IPS DF 6.9 (cell line): Measurements from ENCODE around the gene CD200R1L.

ENCODE experiments used
- DNase-seq: peaks from one replicate; pipeline ENCODE4 v3.0.0-alpha.2; 2013; ENCODE audit warnings: low read depth, low spot score
- H3K27ac ChIP-seq: one replicate; pipeline ENCODE4 v1.5.1; 2013; ENCODE audit warnings: low read length, control low read depth
- H3K27me3 ChIP-seq: 2 replicates; pipeline ENCODE4 v1.6.1; 2013; ENCODE audit warnings: mild to moderate bottlenecking, low read length; ENCODE audit not compliant: control insufficient read depth, insufficient read depth
- H3K36me3 ChIP-seq: 2 replicates; pipeline ENCODE4 v1.6.1; 2013; ENCODE audit warnings: low read length; ENCODE audit not compliant: control insufficient read depth, insufficient read depth
- H3K4me1 ChIP-seq: 2 replicates; pipeline ENCODE4 v1.6.1; 2013; ENCODE audit warnings: low read length; ENCODE audit not compliant: control insufficient read depth, insufficient read depth
- H3K4me3 ChIP-seq: 2 replicates; pipeline ENCODE4 v1.5.1; 2013; ENCODE audit warnings: mild to moderate bottlenecking, low read length
- H3K9me3 ChIP-seq: 2 replicates; pipeline ENCODE4 v1.6.1; 2013; ENCODE audit warnings: low read length, inconsistent platforms; ENCODE audit not compliant: control insufficient read depth, insufficient read depth
- WGBS: extraction: QIAGEN DNeasy Blood & Tissue Kit; methylation state at CpG from one replicate; pipeline ENCODE4 v1.1.7; 2013; ENCODE audit warnings: mixed read lengths, missing lambda C conversion rate; ENCODE audit not compliant: insufficient read length, insufficient coverage; 5-methylcytosine and 5-hydroxymethylcytosine counted together

CD200R1L gene

DNA sequence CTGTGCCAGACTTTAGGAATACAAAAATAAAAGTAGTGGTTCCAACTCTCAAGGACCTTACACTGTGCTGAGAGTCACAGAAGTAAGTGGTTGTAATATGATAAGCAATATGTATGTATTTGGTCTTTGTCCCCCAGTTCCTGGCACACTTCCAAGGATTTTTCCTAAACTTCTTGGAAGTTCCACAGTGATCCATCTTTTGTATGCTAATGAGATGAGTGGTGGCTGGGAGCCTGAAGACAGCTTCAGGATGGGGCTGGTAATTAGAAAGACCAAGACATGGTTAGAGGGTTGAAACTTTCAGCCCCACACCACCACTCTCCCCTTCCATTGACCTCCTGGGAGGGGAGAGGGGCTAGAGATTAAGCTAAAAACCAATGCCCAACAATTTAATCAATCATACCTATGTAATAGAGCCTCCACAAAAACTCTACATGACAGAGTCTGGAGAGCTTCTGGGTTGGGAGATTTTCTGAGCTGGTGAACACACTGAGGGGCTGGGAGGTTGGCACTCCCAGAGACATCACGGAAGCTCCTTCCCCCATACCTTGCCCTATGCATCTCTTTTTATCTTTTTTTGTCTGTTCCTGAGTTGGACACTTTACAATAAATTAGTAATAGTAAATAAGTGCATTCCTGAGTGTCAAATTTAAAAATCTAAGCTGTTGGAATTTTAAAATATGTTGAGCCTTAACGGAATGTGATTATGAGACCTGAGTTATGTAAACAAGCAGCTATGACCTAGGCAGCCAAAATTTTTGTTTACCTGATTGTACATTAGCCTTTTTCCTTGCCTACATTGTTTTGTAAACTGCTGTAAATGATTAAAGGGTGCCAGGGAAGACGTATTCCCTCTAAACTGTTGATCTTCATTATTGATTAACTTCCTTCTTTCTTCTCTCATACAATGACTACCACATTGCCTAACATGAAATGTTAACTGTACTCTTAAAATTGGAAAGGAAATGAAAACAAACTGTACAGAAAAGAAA lies 24.3 kb downstream of the CD200R1L start:
- Histone ChIP-seq H3K9me3 (no peaks in the 10 kb centered on the region), H3K27me3 (no peaks in the 10 kb centered on the region), H3K4me3 (no peak overlapping the region), H3K36me3 (no peaks in the 10 kb centered on the region), H3K27ac (no peak overlapping the region), H3K4me1 (peaks cover 2% of the 10 kb centered on the region; the same call in 1 of the 2 replicates)
- no CpG with 5 or more reads among the region's 3 CpGs for WGBS
- DNase-seq, result no peak

DNA sequence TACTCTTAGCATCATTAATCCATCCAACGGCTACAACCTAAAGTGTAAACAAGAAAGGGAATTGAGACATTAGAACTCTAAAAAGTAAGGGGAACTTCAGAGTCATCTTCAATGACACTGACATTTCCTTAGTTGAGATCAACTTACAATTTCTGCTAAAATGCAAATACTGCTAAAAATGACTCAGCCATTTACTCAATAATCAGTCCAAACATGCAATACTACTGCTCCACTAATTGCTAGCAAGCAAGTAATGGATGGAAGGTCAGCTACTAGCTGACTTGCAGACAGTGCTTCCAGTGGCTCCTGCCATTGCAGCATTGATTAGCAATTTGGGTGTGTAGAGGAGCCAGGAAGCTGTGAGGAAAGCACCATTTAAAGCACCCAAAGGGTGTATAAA lies 28.4 kb downstream of the CD200R1L start:
- H3K27me3 ChIP-seq, result no peaks in the 10 kb centered on the region
- WGBS, result no CpG with 5 or more reads among the region's 1 CpG
- no peaks in the 10 kb centered on the region for H3K4me1 ChIP-seq
- H3K27ac ChIP-seq, result no peak overlapping the region
- H3K4me3 ChIP-seq, result no peak overlapping the region
- no peaks in the 10 kb centered on the region for H3K9me3 ChIP-seq
- DNase-seq, result no peak
- H3K36me3 ChIP-seq, result no peaks in the 10 kb centered on the region

DNA sequence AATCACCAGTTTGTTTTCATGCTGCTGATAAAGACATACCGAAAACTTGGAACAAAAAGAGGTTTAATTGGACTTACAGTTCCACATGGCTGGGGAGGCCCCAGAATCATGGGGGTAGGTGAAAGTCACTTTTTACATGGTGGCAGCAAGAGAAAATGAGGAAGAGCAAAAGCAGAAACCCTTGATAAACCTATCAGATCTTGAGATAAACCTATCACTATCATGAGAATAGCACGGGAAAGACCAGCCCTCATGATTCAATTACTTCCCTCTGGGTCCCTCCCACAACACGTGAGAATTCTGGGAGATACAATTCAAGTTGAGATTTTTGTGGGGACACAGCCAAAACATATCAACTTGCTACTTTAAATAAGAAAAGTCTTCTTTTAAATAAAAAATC lies 28.9 kb downstream of the CD200R1L start:
- H3K27ac ChIP-seq, result no peak overlapping the region
- no peak for DNase-seq
- H3K9me3 ChIP-seq, result no peaks in the 10 kb centered on the region
- no peaks in the 10 kb centered on the region for H3K36me3 ChIP-seq
- H3K4me3 ChIP-seq, result no peak overlapping the region
- H3K27me3 ChIP-seq, result no peaks in the 10 kb centered on the region
- no peaks in the 10 kb centered on the region for H3K4me1 ChIP-seq
- WGBS, result no CpG with 5 or more reads among the region's 3 CpGs

DNA sequence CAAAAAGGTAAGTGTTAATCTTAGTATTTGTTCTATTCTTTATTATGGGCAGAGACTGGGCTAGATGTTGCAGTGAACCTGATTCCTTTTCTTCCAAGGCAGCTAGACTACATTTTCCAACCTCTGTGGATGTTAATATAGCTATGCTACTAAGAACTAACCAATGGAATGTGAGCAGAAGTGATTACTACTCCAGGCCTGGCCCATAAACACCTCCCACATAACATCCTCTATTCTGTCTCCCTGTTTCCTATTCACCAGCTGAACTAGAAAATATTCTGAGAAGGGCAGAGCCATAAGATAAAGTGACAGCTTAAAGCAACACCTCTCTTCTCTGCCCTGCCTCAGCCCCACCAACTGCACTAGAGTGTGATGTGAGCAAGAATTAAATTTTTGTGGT lies 29.4 kb downstream of the CD200R1L start:
- no peak overlapping the region for H3K4me3 ChIP-seq
- no peaks in the 10 kb centered on the region for H3K4me1 ChIP-seq
- H3K27ac ChIP-seq, result no peak overlapping the region
- H3K27me3 ChIP-seq, result no peaks in the 10 kb centered on the region
- H3K9me3 ChIP-seq, result no peaks in the 10 kb centered on the region
- DNase-seq, result no peak
- no peaks in the 10 kb centered on the region for H3K36me3 ChIP-seq

DNA sequence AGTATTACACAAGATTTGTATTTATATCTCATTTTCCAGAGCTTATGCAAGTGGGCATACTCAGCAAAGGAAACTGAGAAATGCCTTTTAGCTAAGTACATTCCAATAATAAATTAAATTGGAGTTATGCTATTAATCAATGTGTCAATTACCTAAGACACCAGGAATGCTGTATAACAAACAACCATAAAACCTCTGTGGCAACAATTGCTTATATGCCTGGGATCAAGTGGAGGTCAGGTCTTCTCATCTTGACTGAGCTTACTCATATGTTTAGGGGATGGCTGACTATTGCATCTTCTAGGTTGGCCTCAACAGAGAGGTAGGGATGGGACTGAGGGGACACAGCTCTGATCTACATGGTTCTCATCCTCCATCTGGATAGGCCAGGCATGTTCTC lies 30.7 kb downstream of the CD200R1L start:
- no peak overlapping the region for H3K4me3 ChIP-seq
- no peak overlapping the region for H3K27ac ChIP-seq
- no peaks in the 10 kb centered on the region for H3K27me3 ChIP-seq
- H3K9me3 ChIP-seq, result no peaks in the 10 kb centered on the region
- DNase-seq, result no peak
- no peaks in the 10 kb centered on the region for H3K36me3 ChIP-seq
- H3K4me1 ChIP-seq, result no peaks in the 10 kb centered on the region

DNA sequence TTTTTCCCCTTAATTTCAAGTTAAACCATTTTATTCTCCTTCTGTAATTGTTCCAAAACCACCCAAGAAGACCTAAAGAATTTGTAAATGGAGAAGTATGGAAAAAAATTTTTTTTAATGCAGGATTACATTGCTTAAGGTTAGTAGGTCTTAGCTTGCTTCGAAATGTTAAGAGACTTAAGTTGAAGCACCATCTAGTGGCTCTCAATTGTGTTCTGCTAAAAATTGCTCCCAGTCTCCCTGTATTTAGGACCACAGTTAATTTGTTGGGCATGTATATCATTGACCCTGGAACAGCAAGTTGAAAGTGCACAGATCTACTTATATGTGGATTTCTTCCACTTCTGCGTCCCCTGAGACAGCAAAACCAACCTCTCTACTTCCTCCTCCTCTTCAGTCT lies 32.4 kb downstream of the CD200R1L start:
- 100% methylated on average over 1 of the region's 2 CpGs for WGBS
- no peaks in the 10 kb centered on the region for H3K36me3 ChIP-seq
- no peak overlapping the region for H3K4me3 ChIP-seq
- H3K27me3 ChIP-seq, result no peaks in the 10 kb centered on the region
- no peak overlapping the region for H3K27ac ChIP-seq
- no peaks in the 10 kb centered on the region for H3K4me1 ChIP-seq
- no peaks in the 10 kb centered on the region for H3K9me3 ChIP-seq
- no peak for DNase-seq

DNA sequence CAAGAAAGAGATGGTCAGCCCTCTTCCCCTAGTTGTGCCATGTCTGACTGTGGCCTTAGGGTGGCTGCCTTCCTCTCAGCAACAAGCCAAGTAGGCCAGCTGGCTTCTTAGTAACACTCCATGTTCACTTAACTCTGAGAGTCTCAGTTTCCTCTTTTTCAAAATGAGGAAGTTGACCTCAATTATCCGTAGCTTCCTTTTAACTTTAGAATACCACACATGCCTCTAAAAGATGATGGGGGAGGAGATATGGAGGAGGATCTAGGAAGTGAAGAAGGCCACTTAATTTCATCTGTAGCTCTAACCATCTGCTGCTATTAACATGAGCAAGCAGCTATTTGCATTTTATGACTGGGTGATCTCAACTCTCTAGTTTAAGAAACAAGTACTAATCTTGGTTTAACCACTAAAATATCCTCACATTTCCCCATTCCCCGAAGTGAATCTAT lies 32.9 kb downstream of the CD200R1L start:
- Histone ChIP-seq H3K9me3 (no peaks in the 10 kb centered on the region), H3K4me1 (no peaks in the 10 kb centered on the region), H3K27me3 (no peaks in the 10 kb centered on the region), H3K4me3 (no peak overlapping the region), H3K36me3 (no peaks in the 10 kb centered on the region), H3K27ac (no peak overlapping the region)
- WGBS, result 100% methylated on average over 1 of the region's 2 CpGs
- DNase-seq, result no peak

DNA sequence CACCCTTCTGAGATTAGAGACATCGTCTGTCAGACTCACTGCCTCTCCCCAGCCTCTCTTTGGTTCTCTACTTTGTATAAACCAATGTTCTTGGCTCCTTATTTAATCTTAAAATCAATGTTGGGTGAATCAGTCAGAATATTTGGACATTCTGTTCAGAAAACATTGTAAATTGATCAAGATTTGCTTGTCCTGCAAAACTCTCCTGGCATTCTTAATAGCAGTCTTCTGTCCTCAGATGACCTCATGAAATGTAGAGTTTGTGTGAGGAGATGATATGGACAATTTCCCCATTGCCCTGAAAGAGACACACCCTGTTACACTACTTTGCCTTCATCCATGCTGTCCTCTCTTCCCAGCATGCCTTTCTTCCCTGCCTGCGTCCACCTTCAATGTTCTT lies 33.6 kb downstream of the CD200R1L start:
- Histone ChIP-seq H3K36me3 (no peaks in the 10 kb centered on the region), H3K4me3 (no peak overlapping the region), H3K27me3 (no peaks in the 10 kb centered on the region), H3K4me1 (no peaks in the 10 kb centered on the region), H3K9me3 (no peaks in the 10 kb centered on the region), H3K27ac (no peak overlapping the region)
- WGBS, result no CpG with 5 or more reads among the region's 2 CpGs
- DNase-seq, result no peak

DNA sequence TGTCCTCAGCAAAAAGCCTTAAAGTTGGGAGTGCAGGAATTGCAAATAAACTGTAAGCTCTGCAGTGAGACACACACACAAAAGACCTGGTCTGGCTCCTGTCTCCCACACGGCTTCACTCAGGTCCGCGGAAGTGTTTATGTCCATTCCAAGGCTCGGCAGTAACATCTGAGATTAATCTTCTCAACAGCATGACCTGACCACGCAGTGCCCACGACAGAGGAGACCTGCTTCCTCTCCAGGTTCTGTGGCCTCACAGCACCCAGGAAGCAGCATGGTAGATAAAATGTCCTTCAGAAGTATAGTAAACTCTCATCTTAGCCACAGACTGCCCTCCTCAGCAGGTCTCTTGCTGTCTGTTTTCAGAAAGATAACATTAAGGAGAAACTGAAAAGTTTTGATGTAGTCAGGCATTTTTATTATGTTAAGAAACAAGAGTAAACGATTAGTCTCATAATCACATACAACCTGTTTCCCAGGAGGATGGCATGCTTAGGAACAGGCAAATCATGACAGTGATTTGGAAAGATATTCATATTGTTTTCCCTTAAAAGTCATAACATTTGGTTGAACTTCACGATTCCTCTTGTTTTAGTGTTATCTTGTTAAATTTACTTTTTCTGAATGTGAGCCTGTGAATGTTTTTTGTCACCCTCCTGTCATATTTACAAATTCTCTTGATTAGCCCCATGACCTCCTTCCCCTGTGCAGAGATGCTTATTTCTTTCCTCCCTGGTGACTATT lies 34.6 kb downstream of the CD200R1L start:
- no peak for DNase-seq
- no peaks in the 10 kb centered on the region for H3K27me3 ChIP-seq
- no peaks in the 10 kb centered on the region for H3K9me3 ChIP-seq
- H3K27ac ChIP-seq, result no peak overlapping the region
- no peaks in the 10 kb centered on the region for H3K36me3 ChIP-seq
- no peaks in the 10 kb centered on the region for H3K4me1 ChIP-seq
- WGBS, result no CpG with 5 or more reads among the region's 8 CpGs
- H3K4me3 ChIP-seq, result no peak overlapping the region

DNA sequence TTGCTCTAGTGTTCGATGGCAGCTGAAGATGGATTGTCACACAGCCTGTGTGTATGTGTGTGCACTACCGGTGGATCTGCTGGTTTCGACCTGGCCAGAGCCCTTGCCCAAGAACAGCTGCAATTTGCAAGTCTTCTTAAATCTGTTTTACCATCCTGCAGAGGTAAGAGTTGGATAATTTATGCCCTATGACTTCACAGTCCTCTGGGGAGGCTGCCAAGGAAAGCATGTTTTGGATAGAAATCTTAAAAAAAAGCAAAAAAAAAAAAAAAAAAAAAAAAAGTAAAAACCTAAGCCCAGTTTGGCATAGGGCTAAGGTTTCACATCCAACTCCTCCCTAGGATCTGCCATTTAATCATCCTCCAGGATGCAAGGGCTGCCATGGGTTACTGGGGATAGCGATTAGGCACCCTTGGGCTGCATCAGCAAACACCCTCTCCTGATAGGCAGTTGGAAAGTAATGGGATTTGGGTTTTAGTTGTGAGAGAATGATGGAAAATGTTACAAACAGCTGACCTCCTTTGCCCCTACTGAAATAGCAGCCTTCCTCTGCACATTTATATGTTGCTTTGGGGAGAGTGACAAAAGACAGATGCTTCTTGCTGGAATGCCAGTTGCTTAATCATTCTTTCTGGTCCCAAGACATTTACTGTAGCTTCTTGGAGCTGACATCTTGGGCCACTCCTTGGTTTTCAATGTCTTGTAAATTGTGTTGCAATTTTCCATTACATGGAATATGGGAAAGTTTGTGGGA lies 35.4 kb downstream of the CD200R1L start:
- H3K9me3 ChIP-seq, result no peaks in the 10 kb centered on the region
- no peaks in the 10 kb centered on the region for H3K36me3 ChIP-seq
- no peak for DNase-seq
- no peak overlapping the region for H3K27ac ChIP-seq
- H3K27me3 ChIP-seq, result no peaks in the 10 kb centered on the region
- no CpG with 5 or more reads among the region's 4 CpGs for WGBS
- no peak overlapping the region for H3K4me3 ChIP-seq
- no peaks in the 10 kb centered on the region for H3K4me1 ChIP-seq
